ENCODE measurements around the gene ZNF507. TPM values are rescaled to one million over a fixed set of nuclear protein-coding genes. Genes with fewer than 3 reads are reported as not detected.

The ZNF507 gene
- total and polyA plus RNA-seq, 9 of the 15 experiments (the other 6 are each of a cell fraction or from before 2014, with no cell fraction given), result 2.9 to 25.0 (median 10.4) TPM

- TF ChIP-seq ZNF175 (CRISPR knock-in tag; IDR thresholded peaks at IDR 0.05; ENCODE audit: low read depth), result peak; percentile 23; the same call in 1 of the 2 replicates
- peak; percentile 87 for TF ChIP-seq GATA2 (CRISPR knock-in tag; IDR thresholded peaks at IDR 0.05)
- peak; percentile 80 for TF ChIP-seq PRDM10 (IDR thresholded peaks at IDR 0.05; ENCODE audit: partially characterized antibody)
- peak; percentile 46 for TF ChIP-seq GABPA (tag; conservative IDR thresholded peaks at IDR 0.05; ENCODE audit: low read depth)
- TF ChIP-seq ZKSCAN1 (IDR thresholded peaks at IDR 0.05; ENCODE audit: low read depth, low read length), result no peak
- no peak; the same call in 1 of the 2 replicates for TF ChIP-seq RB1 (IDR thresholded peaks at IDR 0.05; ENCODE audit: low read depth)
- no peak for TF ChIP-seq TFAM (CRISPR knock-in tag; conservative IDR thresholded peaks at IDR 0.05)
- peak in 1 of 2 experiments; percentile 61; a peak in 1 of 4 replicates for TF ChIP-seq SRF (CRISPR knock-in tag; IDR thresholded peaks at IDR 0.05)
- TF ChIP-seq CGGBP1 (CRISPR knock-in tag; IDR thresholded peaks at IDR 0.05), result no peak
- peak; percentile 72; the same call in 1 of the 2 replicates for TF ChIP-seq HEY1 (CRISPR knock-in tag; IDR thresholded peaks at IDR 0.05; ENCODE audit: borderline replicate concordance)
- no peak for TF ChIP-seq HSF4 (CRISPR knock-in tag; IDR thresholded peaks at IDR 0.05; ENCODE audit: borderline replicate concordance)
- no peak for TF ChIP-seq TCFL5 (CRISPR knock-in tag; conservative IDR thresholded peaks at IDR 0.05)
- no peak for TF ChIP-seq ZBTB12 (CRISPR knock-in tag; IDR thresholded peaks at IDR 0.05)
- no peak for TF ChIP-seq ZBTB8A (IDR thresholded peaks at IDR 0.05; ENCODE audit: partially characterized antibody)
- TF ChIP-seq SPI1 (IDR thresholded peaks at IDR 0.05; ENCODE audit: borderline replicate concordance, low read depth, low read length), result peak; percentile 95
- TF ChIP-seq SMAD2 (IDR thresholded peaks at IDR 0.05; ENCODE audit: low read depth, low read length), result no peak
- peak; percentile 77 for TF ChIP-seq NCOR1 (IDR thresholded peaks at IDR 0.05)
- TF ChIP-seq RBM14 (IDR thresholded peaks at IDR 0.05; ENCODE audit: borderline replicate concordance, insufficient read depth, low read depth, low read length), result no peak
- no peak for TF ChIP-seq PRMT5 (CRISPR knock-in tag; IDR thresholded peaks at IDR 0.05)
- TF ChIP-seq ZNF217 (CRISPR knock-in tag; IDR thresholded peaks at IDR 0.05), result no peak
- TF ChIP-seq CAMTA2 (CRISPR knock-in tag; conservative IDR thresholded peaks at IDR 0.05), result no peak
Measured at GRCh38 chr19:32421589-32422361, 76.4 kb downstream of the ZNF507 start (continued).
